Pancreas (tissue), 10 donors: ENCODE results near the gene RNF111. TPM values are rescaled to one million over a fixed set of nuclear protein-coding genes. Genes with fewer than 3 reads are reported as not detected.

Experiments used
- ATAC-seq, 4 donors: fragments of 200-7000 bp; cut with Tn5 transposase; one replicate each; pipeline versions ENCODE4 v1.8.0 to v1.9.1; 2020; ENCODE audit warnings: mild to moderate bottlenecking in 4 of 4, moderate library complexity in 4 of 4
- DNase-seq, 6 donors: peaks; one replicate each; pipeline ENCODE4 v3.0.0-alpha.2; 2020
- FAIRE-seq: peaks from 2 replicates; lab custom pipeline; 2012; peaks lifted over from hg19 to GRCh38; lab: Jason Lieb, UNC
- H3K27ac ChIP-seq, 4 donors: fragments of 200-600 bp; sonication (generic); 1 replicate in 3 of 4; 2 replicates in 1 of 4; pipeline versions ENCODE4 v1.5.0 to v1.8.0; 2020
- H3K27me3 ChIP-seq, 4 donors: fragments of 200-600 bp; one replicate each; pipeline ENCODE4 v1.8.0; 2021
- H3K36me3 ChIP-seq, 3 donors: fragments of 200-600 bp; sonication (generic) in 1 of 3; one replicate each; pipeline versions ENCODE4 v1.5.0 to v1.8.0; 2020 to 2021
- H3K4me1 ChIP-seq, 3 donors: fragments of 200-600 bp; one replicate each; pipeline ENCODE4 v1.8.0; 2021
- H3K4me3 ChIP-seq, 4 donors: fragments of 200-600 bp; sonication (generic) in 2 of 4; one replicate each; pipeline versions ENCODE4 v1.5.0 to v1.8.0; 2020 to 2021
- H3K9me3 ChIP-seq, 4 donors: fragments of 200-600 bp; one replicate each; pipeline ENCODE4 v1.8.0; 2021
- CTCF ChIP-seq, 4 donors: fragments of 200-600 bp; sonication (generic) in 3 of 4; IDR thresholded peaks; one replicate each; pipeline versions ENCODE4 v1.5.0 to v1.8.0; 2021; ENCODE audit warnings: antibody characterized with exemption in 4 of 4
- WGBS, 2 donors: extraction: QIAGEN DNeasy Blood & Tissue Kit; methylation state at CpG; one replicate each; pipeline ENCODE4 v1.1.7; 2013; 5-methylcytosine and 5-hydroxymethylcytosine counted together
- intact Hi-C, 3 donors: fragments of 100-400 bp; cut with DNase I; formaldehyde crosslinking; loops; one replicate each; pipeline versions ENCODE4 v1.11.1 to v1.14.2; 2022
- polyA plus RNA-seq, 2 donors: library from polyadenylated mRNA; stranded (reverse); fragments of 200-250 nt; gene quantifications; one replicate each; pipeline ENCODE4 v1.2.3, GENCODE V29; 2013
- total RNA-seq, 6 donors: library from RNA; stranded (reverse); fragmentation: NEBNext Ultra II Directional in 4 of 6; extraction: Animal tissue kit (Norgen Biotek cat#: 25700) in 4 of 6; gene quantifications; one replicate each; pipeline versions ENCODE4 v1.2.1 to v1.2.4, GENCODE V29; 2021 to 2023
- donor health status: healthy with polysubstance abuse.
- donor health status: DM: no; HTN: no; CAD: no; lungs with moderate emphysema.
- donor health status: DM: no; HTN: no; CAD: no.
- donor health status: control.
- donor health status: control.
- donor health status: Bipolar disorder and iron deficiency.
- donor health status: DM: yes; HTN: yes; CAD: no.
- donor health status: DM: no; HTN: no; CAD: no.
- donor health status: DM: no; HTN: no; CAD: no.
- donor health status: DM: yes; HTN: yes; CAD: no.

RNF111 gene
- total and polyA plus RNA-seq, 8 donors, result 4.6 to 25.8 (median 12.3) TPM

- FAIRE-seq (no peak), ATAC-seq (no peak), DNase-seq (no peak)
- TF ChIP-seq CTCF (IDR thresholded peaks at IDR 0.05), result no peak
- 91 to 98% methylated on average over 2 of the region's 2 CpGs for WGBS, 2 donors
- no peak overlapping the region for H3K4me3 ChIP-seq
- no peak overlapping the region for H3K27ac ChIP-seq
- H3K36me3 ChIP-seq, result no peaks in the 10 kb centered on the region
- intact Hi-C loops, result no loop called here
- no peaks in the 10 kb centered on the region for H3K27me3 ChIP-seq
- H3K9me3 ChIP-seq, result no peaks in the 10 kb centered on the region
- H3K4me1 ChIP-seq, result peaks cover 0 to 3% (median 0%) of the 10 kb centered on the region in 3 donors
These were observed 30.0 kb downstream of the RNF111 start for GRCh38 chr15:59017449-59017848.

GRCh38 chr15:59018833-59019232, 31.4 kb downstream of the RNF111 start:
- Histone ChIP-seq H3K4me3 (no peak overlapping the region), H3K27ac (no peak overlapping the region), H3K36me3 (no peaks in the 10 kb centered on the region), H3K27me3 (no peaks in the 10 kb centered on the region), H3K4me1 (no peaks in the 10 kb centered on the region), H3K9me3 (no peaks in the 10 kb centered on the region)
- ATAC-seq (no peak), FAIRE-seq (no peak), DNase-seq (no peak)
- intact Hi-C loops, result no loop called here
- TF ChIP-seq CTCF (IDR thresholded peaks at IDR 0.05), result no peak
- WGBS, 2 donors, result 94 to 97% methylated on average over 5 of the region's 5 CpGs

- no peak for DNase-seq
- H3K9me3 ChIP-seq, result no peaks in the 10 kb centered on the region
- H3K4me1 ChIP-seq, result no peaks in the 10 kb centered on the region
- FAIRE-seq, result no peak
- no peak for ATAC-seq
- no peak overlapping the region for H3K4me3 ChIP-seq
- intact Hi-C loops, result no loop called here
- no peaks in the 10 kb centered on the region for H3K36me3 ChIP-seq
- no peak for TF ChIP-seq CTCF (IDR thresholded peaks at IDR 0.05)
- no peak overlapping the region for H3K27ac ChIP-seq
- no peaks in the 10 kb centered on the region for H3K27me3 ChIP-seq
These were observed 32.9 kb downstream of the RNF111 start for GRCh38 chr15:59020322-59020721.

- Histone ChIP-seq H3K27ac (no peak overlapping the region), H3K27me3 (no peaks in the 10 kb centered on the region), H3K4me1 (no peaks in the 10 kb centered on the region), H3K36me3 (no peaks in the 10 kb centered on the region), H3K4me3 (no peak overlapping the region), H3K9me3 (no peaks in the 10 kb centered on the region)
- ATAC-seq, result no peak
- intact Hi-C loops, result no loop called here
- WGBS, 2 donors, result 98 to 100% methylated on average over 1 of the region's 1 CpG
- DNase-seq, result no peak
- FAIRE-seq, result no peak
- no peak for TF ChIP-seq CTCF (IDR thresholded peaks at IDR 0.05)
These were observed 34.7 kb downstream of the RNF111 start for GRCh38 chr15:59022188-59022587.

GRCh38 chr15:59026207-59026606, 38.7 kb downstream of the RNF111 start:
- Histone ChIP-seq H3K9me3 (no peaks in the 10 kb centered on the region), H3K27ac (no peak overlapping the region), H3K36me3 (no peaks in the 10 kb centered on the region), H3K27me3 (no peaks in the 10 kb centered on the region), H3K4me3 (no peak overlapping the region), H3K4me1 (no peaks in the 10 kb centered on the region)
- no peak for FAIRE-seq
- TF ChIP-seq CTCF (IDR thresholded peaks at IDR 0.05), result no peak
- no peak for DNase-seq
- 94% methylated on average over 3 of the region's 3 CpGs for WGBS, 2 donors
- intact Hi-C loops, result no loop called here
- no peak for ATAC-seq
